Vagina (tissue), 2 donors: Measurements from ENCODE around the gene GGNBP2. TPM values are rescaled to one million over a fixed set of nuclear protein-coding genes. Genes with fewer than 3 reads are reported as not detected.
A peak's percentile ranks its signal among the peaks of the same experiment; 100 is the strongest.

Experiments
- DNase-seq, 2 donors: peaks; one replicate each; pipeline ENCODE4 v3.0.0-alpha.2; 2017; ENCODE audit errors: extremely low spot score in 2 of 2
- H3K27ac ChIP-seq: fragments of 200-600 bp; sonication (generic); one replicate; pipeline ENCODE4 v1.5.1; 2019
- H3K27me3 ChIP-seq: fragments of 200-600 bp; sonication (generic); one replicate; pipeline ENCODE4 v1.5.1; 2019
- H3K36me3 ChIP-seq, 2 donors: fragments of 200-600 bp; sonication (generic); one replicate each; pipeline ENCODE4 v1.5.1; 2017 to 2019
- H3K4me1 ChIP-seq: fragments of 200-600 bp; sonication (generic); one replicate; pipeline ENCODE4 v1.5.1; 2019
- H3K4me3 ChIP-seq, 2 donors: fragments of 200-600 bp; sonication (generic); 1 replicate in 1 of 2; 2 replicates in 1 of 2; pipeline ENCODE4 v1.5.1; 2016 to 2019
- H3K9me3 ChIP-seq: fragments of 200-600 bp; sonication (generic); one replicate; pipeline ENCODE4 v1.5.1; 2019
- CTCF ChIP-seq, 3 experiments: fragments of 450-650 bp in 2 of 3; fragments of 200-600 bp in 1 of 3; sonication (generic) in 1 of 3; IDR thresholded peaks; one replicate each; pipeline ENCODE4 v1.5.1; 2017 to 2019; ENCODE audit warnings: antibody characterized with exemption in 3 of 3, mild to moderate bottlenecking in 2 of 3, moderate library complexity in 2 of 3
- POLR2A ChIP-seq, 2 donors: fragments of 450-650 bp; IDR thresholded peaks; one replicate each; pipeline ENCODE4 v1.6.1; 2017; ENCODE audit warnings: antibody characterized with exemption in 2 of 2, mild to moderate bottlenecking in 2 of 2, moderate library complexity in 2 of 2
- POLR2AphosphoS5 ChIP-seq, 2 donors: sonication (generic); formaldehyde crosslinking; IDR thresholded peaks; one replicate each; pipeline ENCODE4 v1.9.0; 2017; ENCODE audit warnings: antibody characterized with exemption in 2 of 2, mild to moderate bottlenecking in 2 of 2, low read depth in 1 of 2; ENCODE audit not compliant: insufficient read depth in 1 of 2
- intact Hi-C: fragments of 100-400 bp; cut with DNase I; formaldehyde crosslinking; loops from one replicate; pipeline ENCODE4 v1.15.1; 2023
- total RNA-seq: library from RNA; depleted of rRNA; stranded (reverse); fragments of >200 nt; gene quantifications from one replicate; pipeline ENCODE4 v1.2.3, GENCODE V29; 2016

Gene GGNBP2
- total RNA-seq, 1 donor from 2014 or later: 47.9 TPM

GRCh38 chr17:36527621-36528250, 17.0 kb upstream of the GGNBP2 start:
- H3K36me3 ChIP-seq: peaks cover 0 to 66% of the 10 kb centered on the region in 2 donors
- H3K27me3 ChIP-seq: no peaks in the 10 kb centered on the region
- no peak for DNase-seq
- no peaks in the 10 kb centered on the region for H3K9me3 ChIP-seq
- H3K27ac ChIP-seq: no peak overlapping the region
- no peak for TF ChIP-seq POLR2AphosphoS5 (IDR thresholded peaks at IDR 0.05; ENCODE audit: insufficient read depth in 1 of 2, low read depth in 1 of 2)
- no peak for TF ChIP-seq CTCF (IDR thresholded peaks at IDR 0.05)
- TF ChIP-seq POLR2A (IDR thresholded peaks at IDR 0.05): no peak
- no peak overlapping the region for H3K4me3 ChIP-seq
- intact Hi-C loops: no loop called here
- peaks cover 3% of the 10 kb centered on the region for H3K4me1 ChIP-seq

- H3K4me1 ChIP-seq: peaks cover 17% of the 10 kb centered on the region
- H3K27me3 ChIP-seq: no peaks in the 10 kb centered on the region
- intact Hi-C loops: no loop called here
- H3K9me3 ChIP-seq: no peaks in the 10 kb centered on the region
- DNase-seq: no peak
- TF ChIP-seq POLR2AphosphoS5 (IDR thresholded peaks at IDR 0.05; ENCODE audit: insufficient read depth in 1 of 2, low read depth in 1 of 2): no peak
- TF ChIP-seq POLR2A (IDR thresholded peaks at IDR 0.05): no peak
- no peak for TF ChIP-seq CTCF (IDR thresholded peaks at IDR 0.05)
- H3K4me3 ChIP-seq: no peak overlapping the region
- peaks cover 0 to 65% of the 10 kb centered on the region in 2 donors for H3K36me3 ChIP-seq
- H3K27ac ChIP-seq: no peak overlapping the region
These were observed 15.6 kb upstream of the GGNBP2 start for GRCh38 chr17:36529121-36529520.

GRCh38 chr17:36532435-36532975, 12.2 kb upstream of the GGNBP2 start:
- TF ChIP-seq POLR2AphosphoS5 (IDR thresholded peaks at IDR 0.05; ENCODE audit: insufficient read depth in 1 of 2, low read depth in 1 of 2) (no peak), CTCF (IDR thresholded peaks at IDR 0.05) (no peak), POLR2A (IDR thresholded peaks at IDR 0.05) (no peak)
- intact Hi-C loops: no loop called here
- Histone ChIP-seq H3K27me3 (no peaks in the 10 kb centered on the region), H3K36me3 (peaks cover 0 to 35% of the 10 kb centered on the region in 2 donors), H3K27ac (no peak overlapping the region), H3K4me3 (no peak overlapping the region), H3K9me3 (no peaks in the 10 kb centered on the region), H3K4me1 (peaks cover 27% of the 10 kb centered on the region)
- no peak for DNase-seq

- Histone ChIP-seq H3K4me1 (peaks cover 27% of the 10 kb centered on the region), H3K9me3 (no peaks in the 10 kb centered on the region), H3K27me3 (no peaks in the 10 kb centered on the region), H3K27ac (peak overlapping the region; percentile 91), H3K36me3 (peaks cover 0 to 25% of the 10 kb centered on the region in 2 donors), H3K4me3 (peak overlapping the region; percentile 70 to 76)
- peak in 1 of 2 donors; percentile 62 for TF ChIP-seq POLR2AphosphoS5 (IDR thresholded peaks at IDR 0.05; ENCODE audit: insufficient read depth in 1 of 2, low read depth in 1 of 2)
- peak in 1 of 2 donors; percentile 29 for TF ChIP-seq POLR2A (IDR thresholded peaks at IDR 0.05)
- TF ChIP-seq CTCF (IDR thresholded peaks at IDR 0.05): peak in 1 of 3 experiments; percentile 6
- intact Hi-C loops: no loop called here
- no peak for DNase-seq
These were observed 10.5 kb upstream of the GGNBP2 start for GRCh38 chr17:36533935-36534839.
